Measurements from ENCODE around the gene FAM98C.
"Not testable (repeated sequence)": the region's sequence is repeated elsewhere in the genome, so short reads cannot be mapped to it uniquely, and the experiment has no call there.

FAM98C gene

DNA sequence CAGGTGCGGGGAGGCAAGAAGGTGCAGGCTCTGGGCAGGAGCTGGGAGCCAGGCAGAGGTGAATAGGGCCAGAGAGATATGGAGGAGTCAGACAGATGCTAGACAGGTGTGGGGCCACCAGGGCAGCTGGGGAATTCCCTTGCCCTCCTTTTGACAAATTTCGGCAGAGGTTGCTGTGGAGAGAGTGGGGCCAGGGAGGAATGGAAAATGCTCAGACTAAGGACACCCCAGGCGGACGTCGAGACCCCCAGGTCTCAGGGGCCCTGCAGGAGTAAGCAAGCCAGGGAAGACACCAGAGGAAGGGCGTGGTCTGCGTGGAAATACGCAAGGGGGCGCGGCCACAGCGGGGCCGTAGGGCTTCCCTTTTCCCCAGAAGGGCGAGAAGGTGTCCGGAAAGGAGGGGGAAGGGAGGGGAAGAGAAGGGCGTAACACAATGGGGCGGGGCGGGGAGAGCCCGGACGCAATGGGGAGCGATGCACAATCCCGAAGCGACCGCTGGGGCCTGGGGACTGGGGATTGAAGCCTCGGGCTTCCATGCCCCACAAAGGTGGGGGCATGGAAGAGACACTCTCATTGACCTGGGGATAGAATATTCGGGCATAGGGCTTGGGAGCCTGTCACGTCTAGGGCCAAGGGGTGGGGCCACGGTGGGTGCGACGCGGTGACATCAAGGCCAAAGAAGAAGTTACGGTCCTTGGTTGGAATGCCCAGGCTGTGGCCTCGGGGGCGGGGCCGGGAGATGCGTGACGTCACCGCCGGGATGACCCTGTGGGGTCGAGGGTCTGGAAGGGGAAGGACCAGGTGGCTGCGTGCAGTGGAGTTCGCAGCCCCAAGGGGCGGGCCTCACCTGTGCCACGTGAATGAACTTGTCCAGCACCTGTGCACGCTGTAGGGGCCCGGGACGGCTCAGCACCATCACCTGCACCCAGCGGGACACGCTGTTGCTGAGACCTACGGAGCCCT lies 14.9 kb downstream of the FAM98C start:
- TF ChIP-seq PAX5 (IDR thresholded peaks at IDR 0.05; ENCODE audit: insufficient read depth, low read length, severe bottlenecking) (no peak), SPI1 (IDR thresholded peaks at IDR 0.05; ENCODE audit: low read depth, low read length) (peak; percentile 26; the same call in 1 of the 2 replicates)
- FAIRE-seq: peak; percentile 91
- DNase-seq (ENCODE audit: insufficient read length, low spot score): peak; percentile 58

DNA sequence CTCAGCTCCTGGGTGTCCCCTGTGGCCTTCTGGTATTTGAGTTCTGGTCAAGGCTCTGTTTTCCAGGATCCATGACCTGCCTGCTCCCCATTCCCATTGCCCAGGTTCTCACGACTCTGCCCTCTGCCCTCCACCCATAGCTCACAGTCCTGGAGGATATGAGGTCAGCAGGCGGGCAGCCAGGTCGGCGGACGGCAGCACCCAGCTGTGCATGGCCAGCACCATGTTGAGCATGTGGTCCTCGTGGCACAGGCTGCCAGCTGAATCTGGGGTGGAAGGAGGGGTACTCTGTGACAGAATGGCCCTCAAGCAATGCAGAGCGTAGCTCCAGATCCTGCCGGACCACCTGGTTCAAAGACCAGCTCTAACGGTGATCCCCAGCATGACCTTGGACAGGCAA lies 18.0 kb downstream of the FAM98C start:
- TF ChIP-seq TAF1 (IDR thresholded peaks at IDR 0.05; ENCODE audit: low read depth, low read length) (no peak), POLR2A (IDR thresholded peaks at IDR 0.05; ENCODE audit: low read depth, low read length) (no peak), SPI1 (IDR thresholded peaks at IDR 0.05; ENCODE audit: low read depth, low read length) (no peak), POU2F2 (IDR thresholded peaks at IDR 0.05; ENCODE audit: low read depth, low read length) (no peak)
- FAIRE-seq: no peak
- DNase-seq (ENCODE audit: insufficient read length, low spot score): no peak

DNA sequence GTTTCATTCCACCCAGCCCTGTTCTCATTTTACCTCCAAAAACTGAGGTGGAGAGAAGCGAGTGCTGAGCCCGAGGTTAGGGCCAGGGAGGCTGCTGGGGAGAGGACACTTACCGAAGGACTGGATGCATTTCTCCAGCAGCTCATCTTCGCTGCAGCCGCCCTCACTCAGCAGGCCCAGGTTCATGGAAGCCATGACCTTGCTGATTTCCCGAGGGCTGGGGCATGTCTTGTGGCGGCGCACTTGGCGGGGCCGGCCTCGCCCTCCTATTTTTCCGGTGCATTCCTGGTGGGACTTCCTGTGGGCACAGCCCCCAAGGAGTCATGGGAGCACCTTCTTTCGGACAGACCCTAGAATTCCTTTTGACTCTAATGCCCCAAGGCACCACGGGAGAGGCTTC lies 19.0 kb downstream of the FAM98C start:
- no peak for FAIRE-seq

DNA sequence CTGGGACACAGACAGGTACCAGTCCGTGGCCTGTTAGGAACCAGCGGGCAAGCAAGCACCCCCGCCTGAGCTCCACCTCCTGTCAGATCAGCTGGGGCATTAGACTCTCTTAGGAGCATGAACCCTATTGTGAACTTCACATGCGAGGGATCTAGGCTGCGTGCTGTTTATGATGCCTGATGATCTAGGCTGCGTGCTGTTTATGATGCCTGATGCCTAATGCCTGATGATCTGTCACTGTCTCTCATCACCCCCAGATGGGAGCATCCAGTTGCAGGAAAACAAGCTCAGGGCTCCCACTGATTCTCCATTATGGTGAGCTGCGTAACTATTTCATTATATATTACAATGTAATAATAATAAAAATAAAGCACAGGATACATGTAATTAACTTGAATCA lies 19.5 kb downstream of the FAM98C start:
- no peak for TF ChIP-seq POLR2A (IDR thresholded peaks at IDR 0.05; ENCODE audit: low read depth, low read length)
- no peak for TF ChIP-seq PAX5 (IDR thresholded peaks at IDR 0.05; ENCODE audit: insufficient read depth, low read length, severe bottlenecking)
- TF ChIP-seq POLR2AphosphoS5 (IDR thresholded peaks at IDR 0.05; ENCODE audit: low read depth, low read length): no peak
- no peak for TF ChIP-seq SPI1 (IDR thresholded peaks at IDR 0.05; ENCODE audit: low read depth, low read length)
- TF ChIP-seq POU2F2 (IDR thresholded peaks at IDR 0.05; ENCODE audit: low read depth, low read length): no peak
- no peak for TF ChIP-seq TAF1 (IDR thresholded peaks at IDR 0.05; ENCODE audit: low read depth, low read length)
- no peak for FAIRE-seq
- no peak for DNase-seq (ENCODE audit: insufficient read length, low spot score)

More for the DNA sequence above, 19.0 kb downstream of the FAM98C start:
- DNase-seq (ENCODE audit: insufficient read length, low spot score): no peak
- TF ChIP-seq POLR2A (IDR thresholded peaks at IDR 0.05; ENCODE audit: low read depth, low read length) (no peak), PAX5 (IDR thresholded peaks at IDR 0.05; ENCODE audit: insufficient read depth, low read length, severe bottlenecking) (no peak), POLR2AphosphoS5 (IDR thresholded peaks at IDR 0.05; ENCODE audit: low read depth, low read length) (no peak), SPI1 (IDR thresholded peaks at IDR 0.05; ENCODE audit: low read depth, low read length) (no peak), POU2F2 (IDR thresholded peaks at IDR 0.05; ENCODE audit: low read depth, low read length) (no peak), TAF1 (IDR thresholded peaks at IDR 0.05; ENCODE audit: low read depth, low read length) (no peak)

DNA sequence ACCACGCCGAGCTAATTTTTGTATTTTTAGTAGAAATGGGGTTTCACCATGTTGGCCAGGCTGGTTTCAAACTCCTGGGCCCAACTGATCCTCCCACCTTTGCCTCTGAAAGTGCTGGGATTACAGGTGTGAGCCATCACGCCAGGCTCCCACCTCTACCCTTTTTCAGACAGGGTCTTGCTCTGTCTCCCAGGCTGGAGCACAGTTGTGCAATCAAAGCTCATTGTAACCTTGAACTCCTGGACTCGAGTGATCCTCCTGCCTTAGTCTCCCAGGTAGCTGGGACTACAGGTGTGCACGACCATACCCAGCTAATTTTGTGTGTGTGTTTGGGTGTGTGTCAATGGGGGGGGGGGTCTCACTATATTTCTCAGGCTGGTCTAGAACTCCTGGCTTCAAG lies 21.4 kb downstream of the FAM98C start:
- no peak for TF ChIP-seq TAF1 (IDR thresholded peaks at IDR 0.05; ENCODE audit: low read depth, low read length)
- no peak for TF ChIP-seq POU2F2 (IDR thresholded peaks at IDR 0.05; ENCODE audit: low read depth, low read length)
- no peak for TF ChIP-seq POLR2AphosphoS5 (IDR thresholded peaks at IDR 0.05; ENCODE audit: low read depth, low read length)
- no peak for TF ChIP-seq PAX5 (IDR thresholded peaks at IDR 0.05; ENCODE audit: insufficient read depth, low read length, severe bottlenecking)
- TF ChIP-seq SPI1 (IDR thresholded peaks at IDR 0.05; ENCODE audit: low read depth, low read length): no peak
- TF ChIP-seq POLR2A (IDR thresholded peaks at IDR 0.05; ENCODE audit: low read depth, low read length): no peak
- no peak for FAIRE-seq
- DNase-seq (ENCODE audit: insufficient read length, low spot score): no peak

DNA sequence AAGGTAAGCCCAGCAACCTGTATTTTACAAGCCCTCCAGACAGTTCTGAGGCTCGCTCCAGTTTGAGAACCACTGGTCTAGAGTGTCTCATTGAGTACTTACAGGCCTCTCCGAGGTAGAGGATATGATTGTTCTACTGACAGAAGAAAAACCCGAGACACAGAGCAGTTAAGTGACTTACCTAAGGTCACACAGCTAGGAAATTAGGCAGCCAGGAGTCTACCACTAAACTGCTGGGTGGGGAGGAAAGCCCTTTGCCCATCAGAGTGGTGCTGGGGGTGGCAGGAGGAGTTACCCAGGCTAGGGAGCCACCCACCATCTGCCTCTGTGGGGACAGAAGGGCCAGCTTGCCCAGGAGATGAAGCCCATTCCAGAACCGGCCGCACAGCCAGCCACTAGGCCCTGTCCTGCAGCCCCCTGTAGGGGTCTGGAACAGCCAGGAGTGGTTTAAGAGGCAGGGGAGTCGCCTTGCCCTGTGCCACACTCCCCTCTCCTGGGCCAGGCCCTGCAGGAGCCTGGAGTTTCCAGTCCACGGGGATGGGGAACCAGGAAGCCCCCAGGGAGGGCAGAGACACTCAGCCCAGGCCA lies 22.4 kb downstream of the FAM98C start:
- DNase-seq (ENCODE audit: insufficient read length, low spot score): no peak
- no peak for TF ChIP-seq SPI1 (IDR thresholded peaks at IDR 0.05; ENCODE audit: low read depth, low read length)
- TF ChIP-seq POU2F2 (IDR thresholded peaks at IDR 0.05; ENCODE audit: low read depth, low read length): no peak
- no peak for TF ChIP-seq TAF1 (IDR thresholded peaks at IDR 0.05; ENCODE audit: low read depth, low read length)
- TF ChIP-seq POLR2AphosphoS5 (IDR thresholded peaks at IDR 0.05; ENCODE audit: low read depth, low read length): no peak
- no peak for TF ChIP-seq PAX5 (IDR thresholded peaks at IDR 0.05; ENCODE audit: insufficient read depth, low read length, severe bottlenecking)
- no peak for TF ChIP-seq POLR2A (IDR thresholded peaks at IDR 0.05; ENCODE audit: low read depth, low read length)
- no peak for FAIRE-seq

DNA sequence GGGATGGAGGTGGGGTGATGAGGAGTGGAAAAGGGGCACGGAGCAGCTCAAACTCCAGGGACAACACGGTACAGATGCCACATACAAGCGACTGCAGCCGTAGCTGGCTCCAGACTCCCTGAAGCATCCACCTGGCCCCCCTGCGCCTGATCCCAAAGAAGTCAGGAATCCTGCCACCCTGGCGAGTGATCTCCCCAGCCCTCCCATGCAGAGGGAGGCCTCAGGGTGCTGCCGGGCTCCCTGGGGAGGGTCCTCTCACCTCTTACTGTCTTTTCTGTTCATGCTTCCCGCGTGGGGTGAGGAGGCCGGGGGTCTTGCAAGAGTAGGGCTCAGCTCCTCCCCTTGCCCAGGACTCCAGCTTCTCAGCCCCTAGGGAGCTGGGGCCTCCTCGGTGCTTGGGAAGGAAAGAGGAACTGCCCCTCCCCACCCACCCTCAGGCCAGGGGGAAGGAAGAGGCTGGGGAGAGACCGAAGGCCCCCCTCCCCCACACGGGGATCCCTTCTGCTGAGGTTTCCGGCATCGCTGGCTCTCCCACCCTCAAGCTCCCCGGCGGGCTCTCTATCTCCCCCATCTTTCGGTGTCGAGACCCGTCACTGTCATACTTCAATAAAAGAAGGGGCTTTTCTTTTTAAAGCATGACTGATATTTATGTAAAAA lies 23.0 kb downstream of the FAM98C start, which contains the start of gene RASGRP4:
Gene RASGRP4 (minus strand): TSS at position 410 of the 657 bp plus-strand sequence. CDS start 128 bp downstream, at position 282.
- TF ChIP-seq SPI1 (IDR thresholded peaks at IDR 0.05; ENCODE audit: low read depth, low read length) (peak; percentile 78), POLR2AphosphoS5 (IDR thresholded peaks at IDR 0.05; ENCODE audit: low read depth, low read length) (no peak)
- no peak for FAIRE-seq
- peak; percentile 70 for DNase-seq (ENCODE audit: insufficient read length, low spot score)

DNA sequence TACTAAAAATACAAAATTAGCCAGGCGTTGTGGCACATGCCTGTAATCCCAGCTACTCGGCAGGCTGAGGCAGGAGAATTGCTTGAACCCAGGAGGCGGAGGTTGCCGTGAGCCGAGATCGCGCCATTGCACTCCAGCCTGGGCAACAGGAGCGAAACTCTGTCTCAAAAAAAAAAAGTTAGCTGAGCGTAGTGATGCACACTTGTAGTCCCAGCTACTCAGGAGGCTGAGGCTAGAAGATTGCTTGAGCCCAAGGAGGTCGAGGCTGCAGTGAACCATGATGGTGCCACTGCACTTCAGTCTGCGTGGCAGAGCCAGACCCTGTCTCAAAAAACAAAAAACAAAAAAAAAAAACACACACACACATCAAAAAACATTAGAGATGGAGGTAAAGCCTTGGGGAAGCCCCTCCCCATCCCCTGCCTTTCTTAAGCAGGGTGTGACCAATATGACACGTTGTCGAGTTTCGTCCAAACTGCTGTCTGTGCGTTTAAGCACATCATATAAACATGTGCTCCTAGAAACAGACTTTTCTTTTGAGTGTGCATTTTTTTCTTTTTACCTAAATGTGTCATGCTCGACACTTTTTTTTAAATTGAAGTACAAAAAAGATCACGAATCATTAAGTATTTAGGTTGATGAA lies 24.3 kb downstream of the FAM98C start:
- peak; percentile 87 for FAIRE-seq
- DNase-seq (ENCODE audit: insufficient read length, low spot score): not testable (repeated sequence)

DNA sequence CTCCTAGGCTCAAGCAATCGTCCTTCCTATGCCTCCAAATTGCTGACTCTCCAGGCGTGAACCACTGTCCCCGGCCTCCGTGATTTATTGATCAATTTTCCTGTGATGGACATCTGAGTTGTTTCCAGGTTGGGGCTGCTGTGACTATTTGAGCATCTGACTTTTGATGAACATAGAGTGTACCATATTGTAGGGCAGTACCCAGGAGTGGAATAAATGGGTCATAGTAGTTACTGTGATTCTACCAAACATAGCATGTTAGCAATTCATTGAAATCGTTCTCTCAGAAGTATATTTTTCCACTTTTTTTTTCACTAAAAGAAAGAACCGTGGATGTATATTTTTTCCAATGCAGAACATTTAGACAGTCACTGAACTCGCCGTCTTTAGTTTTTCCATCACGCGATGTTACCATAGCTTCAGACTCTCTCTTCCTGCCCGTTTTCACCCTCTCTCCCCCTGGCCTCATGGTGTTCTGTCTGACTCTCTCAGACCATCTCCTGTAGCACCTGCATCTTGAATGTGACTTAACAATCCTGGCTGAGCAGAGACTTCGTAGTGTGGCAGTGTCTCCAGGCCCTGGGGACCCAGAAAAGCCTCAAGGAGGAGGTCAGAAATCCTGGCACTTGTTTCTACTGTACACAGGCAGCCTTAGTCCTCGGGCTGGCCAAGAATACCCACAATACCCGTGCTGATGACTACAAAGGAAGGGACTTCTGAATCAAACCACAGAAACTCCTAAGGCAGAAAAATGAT lies 26.3 kb downstream of the FAM98C start:
- DNase-seq (ENCODE audit: insufficient read length, low spot score) (no peak), FAIRE-seq (peak; percentile 88)
- TF ChIP-seq POU2F2 (IDR thresholded peaks at IDR 0.05; ENCODE audit: low read depth, low read length) (no peak; the same call in 1 of the 2 replicates), SPI1 (IDR thresholded peaks at IDR 0.05; ENCODE audit: low read depth, low read length) (no peak), TAF1 (IDR thresholded peaks at IDR 0.05; ENCODE audit: low read depth, low read length) (no peak), PAX5 (IDR thresholded peaks at IDR 0.05; ENCODE audit: insufficient read depth, low read length, severe bottlenecking) (no peak), POLR2AphosphoS5 (IDR thresholded peaks at IDR 0.05; ENCODE audit: low read depth, low read length) (no peak), POLR2A (IDR thresholded peaks at IDR 0.05; ENCODE audit: low read depth, low read length) (no peak)

Data from GM12891 (cell line).